Fibroblast of skin of abdomen (primary cell): Measurements from ENCODE around the gene C5AR1.

Experiments used
- DNase-seq: peaks from one replicate; pipeline ENCODE4 v3.0.0-alpha.2; 2013

C5AR1 gene

DNA sequence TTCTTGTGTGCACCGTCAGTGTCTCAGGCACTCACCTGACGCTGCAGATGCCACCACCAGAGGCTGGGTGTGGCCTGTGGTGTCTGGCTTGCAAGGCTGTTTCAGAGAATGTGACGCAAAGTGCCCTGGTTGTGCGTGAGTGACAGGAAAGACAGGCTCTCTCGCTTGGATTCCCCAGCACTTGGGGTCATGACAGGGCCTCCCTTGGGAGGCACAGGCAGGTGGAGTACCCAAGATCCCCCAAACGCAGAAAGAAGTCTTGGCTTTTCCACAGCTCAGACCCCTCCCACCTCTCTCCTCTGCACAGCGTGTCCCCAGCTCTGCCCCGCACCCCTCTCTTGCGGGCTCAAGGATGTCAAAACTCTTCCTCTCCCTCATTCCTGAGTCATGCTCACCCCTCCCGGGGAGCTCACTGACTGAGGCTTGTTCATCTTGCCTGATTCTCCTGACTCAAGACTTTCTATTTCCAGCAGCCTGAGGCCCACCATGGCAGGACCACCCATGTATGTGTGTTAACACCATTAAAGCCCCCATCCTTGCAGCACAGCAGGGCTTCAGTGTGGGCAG is 60.5 kb downstream of the C5AR1 start:
- peak; percentile 75 for DNase-seq

DNA sequence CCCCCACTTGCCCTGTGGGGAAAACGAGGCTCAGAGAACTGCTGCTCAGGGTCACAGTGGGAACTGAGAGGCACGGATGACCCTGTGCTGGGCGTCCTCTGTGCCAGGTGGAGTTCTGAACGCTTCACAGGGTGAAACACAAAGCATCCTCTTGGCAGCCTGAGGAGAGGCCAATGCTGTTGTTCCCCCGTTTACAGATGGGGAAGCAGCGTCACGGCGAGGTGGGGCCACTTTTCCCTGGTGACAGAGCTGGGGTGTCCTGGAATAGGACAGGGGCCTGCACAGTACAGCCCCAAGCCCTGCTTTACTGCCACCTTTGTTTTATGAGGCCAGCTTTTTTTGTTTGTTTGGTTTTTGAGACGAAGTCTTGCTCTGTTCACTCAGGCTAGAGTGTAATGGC is 61.6 kb downstream of the C5AR1 start:
- DNase-seq: no peak
